NCI-H2029 (cell line): ENCODE measurements around the gene CDC42EP5.
A peak's percentile ranks its signal among the peaks of the same experiment; 100 is the strongest.
"Not testable (repeated sequence)": the region's sequence is repeated elsewhere in the genome, so short reads cannot be mapped to it uniquely, and the experiment has no call there.

Source experiments
- DNase-seq: peaks from one replicate; lab custom pipeline; 2025; lab: John Stamatoyannopoulos, UW

Gene CDC42EP5, protein sequence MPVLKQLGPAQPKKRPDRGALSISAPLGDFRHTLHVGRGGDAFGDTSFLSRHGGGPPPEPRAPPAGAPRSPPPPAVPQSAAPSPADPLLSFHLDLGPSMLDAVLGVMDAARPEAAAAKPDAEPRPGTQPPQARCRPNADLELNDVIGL

GRCh38 chr19:54473071-54473891, at the start of gene CDC42EP5:
CDC42EP5 (minus strand) TSS chr19:54473296; CDS start chr19:54465547, 7,749 bp downstream.
- no peak for DNase-seq

DNA sequence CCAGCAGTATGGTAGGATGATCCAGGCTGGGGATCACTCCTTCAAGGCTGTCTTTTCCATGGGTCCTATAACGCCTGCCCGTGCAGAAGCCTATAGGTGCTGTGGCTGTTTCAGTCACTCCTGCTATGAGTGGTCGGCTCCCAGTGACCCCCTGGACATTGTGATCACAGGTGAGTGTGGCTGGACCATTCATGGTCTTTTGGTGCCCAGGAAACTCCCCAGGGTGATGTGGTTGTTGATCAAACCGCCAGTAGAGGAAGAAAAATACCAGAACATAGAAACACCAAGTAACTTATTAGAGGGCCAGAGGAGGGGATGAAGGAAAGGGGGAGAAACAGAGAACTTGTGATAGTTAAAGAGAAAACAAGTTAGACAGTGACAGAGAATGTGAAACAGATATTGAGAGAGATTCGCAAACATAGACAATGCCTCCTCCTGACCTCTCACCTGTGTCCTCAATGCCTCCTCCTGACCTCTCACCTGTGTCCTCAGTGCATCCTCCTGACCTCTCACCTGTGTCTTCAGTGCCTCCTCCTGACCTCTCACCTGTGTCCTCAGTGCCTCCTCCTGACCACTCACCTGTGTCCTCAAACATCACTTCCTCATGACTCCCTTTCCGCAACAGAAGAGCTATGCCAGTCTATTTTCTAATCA, 48.9 kb upstream of the CDC42EP5 start:
- DNase-seq, result no peak

- DNase-seq, result no peak
Observed at GRCh38 chr19:54521022-54521859, 48.1 kb upstream of the CDC42EP5 start.

DNA sequence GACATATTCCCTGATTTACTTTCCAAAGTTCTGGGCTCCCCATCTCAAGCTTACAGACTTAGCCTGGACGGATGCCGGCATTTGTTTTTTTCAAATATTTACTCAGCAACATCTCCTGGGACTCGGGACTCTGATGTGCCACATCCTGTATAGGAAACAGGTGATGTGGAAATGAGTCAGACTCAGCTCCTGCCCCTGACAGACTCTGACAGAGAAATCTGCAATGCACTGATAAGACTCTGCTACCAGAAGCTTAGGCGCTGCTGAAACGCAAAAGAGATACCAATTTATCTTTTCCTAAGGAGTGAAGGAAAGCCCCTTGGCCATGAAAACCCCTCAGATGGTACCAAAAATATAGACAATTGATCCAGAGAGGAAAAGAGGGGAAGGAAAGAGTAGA, 45.7 kb upstream of the CDC42EP5 start:
- DNase-seq, result peak; percentile 77

DNA sequence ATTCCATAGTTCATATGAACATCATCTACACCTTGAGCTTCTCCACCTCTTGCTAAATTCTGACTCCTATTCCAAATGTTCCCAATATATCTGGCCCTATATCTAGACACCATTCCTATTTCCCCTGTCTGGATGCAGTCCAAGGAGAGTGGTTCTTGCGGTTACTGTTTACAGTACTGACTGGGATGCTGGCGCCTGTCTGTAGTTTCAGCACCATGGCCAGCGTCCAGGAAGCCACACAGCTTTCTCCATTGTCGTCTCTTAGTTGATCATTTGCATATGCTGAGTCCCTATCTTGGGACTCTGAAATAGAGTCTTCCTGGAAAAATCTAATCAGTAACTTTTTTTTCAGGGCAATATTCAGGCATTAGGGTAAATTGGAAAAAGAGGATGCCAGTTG, 44.4 kb upstream of the CDC42EP5 start:
- peak; percentile 89 for DNase-seq

GRCh38 chr19:54515156-54515555, 42.1 kb upstream of the CDC42EP5 start:
- DNase-seq, result no peak

DNA sequence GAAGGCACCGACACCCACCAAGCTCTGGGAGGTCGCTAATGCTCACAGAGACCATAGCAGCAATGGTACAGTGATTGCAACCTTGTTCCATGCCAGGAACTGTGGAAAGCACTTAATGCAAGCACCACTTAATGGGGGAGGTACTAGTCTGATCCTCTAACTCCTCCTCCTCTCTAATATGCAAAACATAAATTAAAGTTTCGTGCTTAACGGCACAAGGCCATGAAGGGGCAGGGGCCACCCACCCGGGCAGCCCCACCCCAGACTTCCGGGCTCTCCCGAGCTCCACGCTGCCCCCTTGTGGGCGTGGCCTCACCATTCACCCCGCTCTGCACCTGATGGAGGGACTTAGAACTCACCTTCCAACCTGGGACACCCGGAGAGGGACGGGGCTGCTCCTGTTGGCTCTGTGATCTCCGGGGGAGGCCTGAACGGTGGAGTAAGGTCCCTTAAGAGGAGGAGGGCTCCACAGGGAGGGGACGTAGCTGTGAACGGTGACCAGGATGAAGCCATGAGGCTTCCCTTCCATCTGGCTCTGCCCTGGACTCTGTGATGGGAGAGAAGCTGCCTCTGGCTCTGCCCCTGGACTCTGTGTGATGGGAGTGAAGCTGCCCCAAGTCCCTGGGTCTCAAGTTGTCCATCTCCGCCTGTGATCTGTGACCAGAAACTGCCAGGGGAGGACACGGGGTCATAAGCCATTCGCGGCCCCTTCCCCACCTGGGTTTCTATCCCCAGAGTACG, 36.3 kb upstream of the CDC42EP5 start:
- not testable (repeated sequence) for DNase-seq

- DNase-seq, result not testable (repeated sequence)
Observed at GRCh38 chr19:54508487-54508886, 35.4 kb upstream of the CDC42EP5 start.

GRCh38 chr19:54507824-54508223, 34.7 kb upstream of the CDC42EP5 start:
- DNase-seq, result no peak

- DNase-seq, result not testable (repeated sequence)
Observed at GRCh38 chr19:54507038-54507717, 34.1 kb upstream of the CDC42EP5 start.

GRCh38 chr19:54506079-54506478, 33.0 kb upstream of the CDC42EP5 start:
- DNase-seq, result no peak

GRCh38 chr19:54505542-54505941, 32.4 kb upstream of the CDC42EP5 start:
- DNase-seq, result not testable (repeated sequence)

- no peak for DNase-seq
Observed at GRCh38 chr19:54502518-54503048, 29.5 kb upstream of the CDC42EP5 start, which contains the start of gene LAIR2. LAIR2 (plus strand) TSS chr19:54502831; CDS start chr19:54502919, 88 bp downstream.

GRCh38 chr19:54498451-54498772, 25.3 kb upstream of the CDC42EP5 start:
- not testable (repeated sequence) for DNase-seq

DNA sequence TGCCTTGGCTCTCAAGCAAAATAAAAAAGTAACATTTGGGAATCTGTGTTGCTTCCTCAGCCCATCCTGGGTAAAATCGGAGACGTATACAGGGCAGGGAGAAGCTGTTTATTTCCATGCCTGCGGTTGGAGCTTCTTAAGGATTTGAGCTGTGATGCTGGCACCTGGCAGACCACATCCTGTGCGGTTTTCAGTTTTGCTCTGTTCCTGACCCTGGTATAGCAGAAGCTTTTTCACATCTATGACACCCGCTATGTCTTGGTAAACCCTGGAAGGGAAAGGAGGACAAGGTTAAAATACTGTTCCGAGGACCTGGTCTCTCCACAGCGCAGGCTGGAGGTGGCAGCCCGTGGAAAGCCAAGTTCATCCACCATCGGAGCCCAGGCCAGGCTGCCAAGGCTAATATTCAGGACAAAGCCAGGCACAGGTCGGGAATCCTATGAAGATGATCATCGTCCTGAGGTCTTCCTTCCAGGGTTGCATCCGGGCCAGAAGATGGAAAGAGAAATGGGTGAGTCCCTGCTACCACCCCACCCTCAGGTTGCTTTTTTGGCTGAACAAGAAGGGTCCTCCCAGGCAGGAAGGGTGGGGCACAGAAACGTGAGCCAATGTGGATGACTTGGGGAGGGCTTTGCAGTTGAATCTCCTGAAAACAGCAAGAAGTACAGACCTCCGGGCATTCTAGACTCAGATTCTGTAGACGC, 24.8 kb upstream of the CDC42EP5 start:
- DNase-seq, result not testable (repeated sequence)

DNA sequence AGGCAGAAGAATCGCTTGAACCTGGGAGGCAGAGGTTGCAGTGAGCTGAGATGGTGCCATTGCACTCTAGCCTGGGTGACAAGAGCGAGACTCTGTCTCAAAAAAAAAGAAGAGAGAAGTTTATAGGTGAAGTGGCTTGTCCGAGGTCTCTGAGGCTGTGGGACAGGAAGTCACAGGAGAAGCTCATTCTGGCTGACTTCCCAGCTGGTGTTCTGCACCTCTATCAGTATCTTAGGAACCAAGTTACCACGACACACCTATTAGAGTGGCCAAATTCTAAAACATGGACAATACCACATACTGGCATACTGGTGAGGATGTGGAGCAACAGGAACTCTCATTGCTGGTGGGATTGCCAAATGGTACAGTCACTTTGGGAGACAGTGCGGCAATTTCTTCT, 22.2 kb upstream of the CDC42EP5 start:
- DNase-seq, result not testable (repeated sequence)

DNA sequence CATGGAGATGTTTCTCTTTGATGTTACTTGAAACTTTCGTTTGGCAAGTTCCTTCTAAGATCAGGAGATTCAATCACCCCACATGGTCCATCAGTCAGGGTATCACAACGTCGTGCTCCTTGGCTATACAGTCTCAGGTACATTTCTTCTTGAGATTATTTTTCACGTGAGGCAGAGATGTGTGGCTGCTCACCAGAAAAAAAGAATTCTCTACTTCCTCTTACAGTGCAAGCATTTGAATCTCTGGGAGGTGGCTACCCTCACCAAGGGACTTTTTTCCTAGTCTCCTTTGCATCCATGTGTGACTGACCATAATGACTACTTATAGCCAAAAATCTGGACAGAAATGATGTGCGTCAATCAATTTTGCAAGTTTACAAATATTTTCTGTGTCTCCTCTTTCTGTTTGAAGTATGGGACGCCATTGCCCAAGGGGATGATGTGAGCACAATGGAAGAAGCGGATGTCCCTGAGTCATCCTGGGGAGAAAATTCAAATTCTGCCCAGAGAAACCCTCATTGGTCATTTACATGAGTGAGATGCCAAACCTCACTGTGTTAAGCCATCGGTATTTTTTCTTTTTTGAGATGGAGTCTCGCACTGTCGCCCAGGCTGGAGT, 21.0 kb upstream of the CDC42EP5 start:
- no peak for DNase-seq

DNA sequence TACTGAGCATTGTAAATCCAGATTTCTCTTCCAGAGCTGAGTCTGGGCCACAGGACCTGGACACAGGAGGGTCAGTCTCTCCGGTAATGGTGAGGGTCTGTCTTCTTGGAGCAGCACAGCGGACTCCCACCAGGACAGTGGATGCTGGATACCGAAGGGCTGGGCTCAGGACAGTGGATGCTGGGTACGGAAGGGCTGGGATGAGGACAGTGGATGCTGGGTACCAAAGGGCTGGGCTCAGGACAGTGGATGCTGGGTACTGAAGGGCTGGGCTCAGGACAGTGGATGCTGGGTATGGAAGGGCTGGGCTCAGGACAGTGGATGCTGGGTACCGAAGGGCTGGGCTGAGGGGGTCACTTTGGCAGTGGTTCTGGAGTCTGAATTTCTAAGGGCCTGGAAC, 20.0 kb upstream of the CDC42EP5 start:
- not testable (repeated sequence) for DNase-seq

DNA sequence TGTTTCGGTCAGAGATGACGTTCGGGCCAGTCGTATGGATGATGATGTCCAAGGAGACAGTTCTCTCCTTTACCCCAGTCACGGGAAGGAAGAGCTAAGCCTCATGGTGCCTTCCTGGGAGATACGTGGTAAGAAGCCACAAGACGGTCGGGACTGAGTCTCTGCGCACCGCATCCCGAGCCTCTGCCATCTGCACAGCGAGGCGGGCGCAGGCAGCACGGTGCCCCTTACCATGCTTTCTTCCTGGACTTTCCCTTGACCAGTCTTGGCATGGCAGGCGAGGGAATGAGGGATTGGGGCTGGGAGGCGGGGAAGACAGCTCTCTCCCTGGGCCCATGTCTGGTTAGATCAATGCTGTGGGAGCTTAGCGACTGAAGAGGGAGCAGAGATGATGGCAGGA, 19.5 kb upstream of the CDC42EP5 start:
- DNase-seq, result no peak
